RWPE1 (cell line): ENCODE results near the gene RCN2.

Experiments
- CTCF ChIA-PET: fragments of 350-600 bp; sonication (Branson Sonifier 250); formaldehyde crosslinking; extraction: SDS; loops from one replicate; lab custom pipeline; 2021; lab: Yijun Ruan, JAX
- POLR2A ChIA-PET: fragments of 400-600 bp; formaldehyde crosslinking; extraction: SDS; loops from one replicate; lab custom pipeline; 2020; ENCODE audit warnings: antibody characterized with exemption; ENCODE audit not compliant: low non-redundant PET; lab: Yijun Ruan, JAX
- DNase-seq: peaks from one replicate; pipeline ENCODE4 v3.0.0; 2012; ENCODE audit warnings: low spot score
- H3K27ac ChIP-seq: fragments of 450-650 bp; 2 replicates; pipeline ENCODE4 v1.5.1; 2017
- CTCF ChIP-seq: fragments of 450-650 bp; conservative IDR thresholded peaks from 2 replicates; pipeline ENCODE4 v1.5.1; 2017; ENCODE audit warnings: low read depth, mild to moderate bottlenecking

RCN2 gene

GRCh38 chr15:77002954-77003912 is 71.7 kb downstream of the RCN2 start:
- CTCF ChIA-PET = no interaction called here

More at GRCh38 chr15:77002954-77003912, 71.7 kb downstream of the RCN2 start:
- DNase-seq = no peak
- TF ChIP-seq CTCF = no peak
- POLR2A ChIA-PET = no interaction called here
- no peak overlapping the region for H3K27ac ChIP-seq
